ENCODE results near the gene PXMP4. TPM values are rescaled to one million over a fixed set of nuclear protein-coding genes. Genes with fewer than 3 reads are reported as not detected.
A peak's percentile ranks its signal among the peaks of the same experiment; 100 is the strongest.

Gene PXMP4
- total RNA-seq, 1 experiment from 2014 or later = 3.3 TPM

DNA sequence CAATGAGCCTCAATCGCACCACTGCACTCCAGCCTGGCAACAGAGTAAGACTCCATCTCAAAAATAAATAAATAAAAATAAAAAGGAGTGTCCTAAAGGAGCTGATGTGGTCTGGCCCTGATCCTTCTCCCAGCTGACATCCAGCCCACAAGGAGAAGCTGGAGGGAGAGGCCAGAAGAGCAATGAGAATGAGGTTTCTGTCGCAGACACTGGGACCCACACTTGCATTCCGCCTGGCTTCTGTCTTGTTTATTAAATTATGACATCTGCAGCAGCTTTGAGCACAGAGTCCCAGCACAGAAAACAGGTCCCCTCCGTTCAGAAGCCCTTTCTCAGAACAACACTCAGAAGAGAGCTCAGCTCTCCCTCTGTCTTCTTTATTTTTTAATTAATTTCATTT, 23.7 kb downstream of the PXMP4 start:
- Mint-ChIP-seq H3K4me3 (no peak overlapping the region), H3K36me3 (peaks cover 15% of the 10 kb centered on the region), H3K27ac (no peak overlapping the region), H3K9me3 (peaks cover 11% of the 10 kb centered on the region), H3K27me3 (ENCODE audit: low read depth) (peaks cover 5% of the 10 kb centered on the region), H3K4me1 (peaks cover 14% of the 10 kb centered on the region)
- CTCF ChIA-PET = no interaction called here
- no peak for DNase-seq (ENCODE audit: low spot score)
- ATAC-seq = no peak
- POLR2A ChIA-PET = no interaction called here
- TF ChIP-seq, protein P1, sequence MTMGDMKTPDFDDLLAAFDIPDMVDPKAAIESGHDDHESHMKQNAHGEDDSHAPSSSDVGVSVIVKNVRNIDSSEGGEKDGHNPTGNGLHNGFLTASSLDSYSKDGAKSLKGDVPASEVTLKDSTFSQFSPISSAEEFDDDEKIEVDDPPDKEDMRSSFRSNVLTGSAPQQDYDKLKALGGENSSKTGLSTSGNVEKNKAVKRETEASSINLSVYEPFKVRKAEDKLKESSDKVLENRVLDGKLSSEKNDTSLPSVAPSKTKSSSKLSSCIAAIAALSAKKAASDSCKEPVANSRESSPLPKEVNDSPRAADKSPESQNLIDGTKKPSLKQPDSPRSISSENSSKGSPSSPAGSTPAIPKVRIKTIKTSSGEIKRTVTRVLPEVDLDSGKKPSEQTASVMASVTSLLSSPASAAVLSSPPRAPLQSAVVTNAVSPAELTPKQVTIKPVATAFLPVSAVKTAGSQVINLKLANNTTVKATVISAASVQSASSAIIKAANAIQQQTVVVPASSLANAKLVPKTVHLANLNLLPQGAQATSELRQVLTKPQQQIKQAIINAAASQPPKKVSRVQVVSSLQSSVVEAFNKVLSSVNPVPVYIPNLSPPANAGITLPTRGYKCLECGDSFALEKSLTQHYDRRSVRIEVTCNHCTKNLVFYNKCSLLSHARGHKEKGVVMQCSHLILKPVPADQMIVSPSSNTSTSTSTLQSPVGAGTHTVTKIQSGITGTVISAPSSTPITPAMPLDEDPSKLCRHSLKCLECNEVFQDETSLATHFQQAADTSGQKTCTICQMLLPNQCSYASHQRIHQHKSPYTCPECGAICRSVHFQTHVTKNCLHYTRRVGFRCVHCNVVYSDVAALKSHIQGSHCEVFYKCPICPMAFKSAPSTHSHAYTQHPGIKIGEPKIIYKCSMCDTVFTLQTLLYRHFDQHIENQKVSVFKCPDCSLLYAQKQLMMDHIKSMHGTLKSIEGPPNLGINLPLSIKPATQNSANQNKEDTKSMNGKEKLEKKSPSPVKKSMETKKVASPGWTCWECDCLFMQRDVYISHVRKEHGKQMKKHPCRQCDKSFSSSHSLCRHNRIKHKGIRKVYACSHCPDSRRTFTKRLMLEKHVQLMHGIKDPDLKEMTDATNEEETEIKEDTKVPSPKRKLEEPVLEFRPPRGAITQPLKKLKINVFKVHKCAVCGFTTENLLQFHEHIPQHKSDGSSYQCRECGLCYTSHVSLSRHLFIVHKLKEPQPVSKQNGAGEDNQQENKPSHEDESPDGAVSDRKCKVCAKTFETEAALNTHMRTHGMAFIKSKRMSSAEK (CRISPR knock-in tag; IDR thresholded peaks at IDR 0.05; ENCODE audit: borderline replicate concordance) = no peak
- TF ChIP-seq ZNF121 (CRISPR knock-in tag; IDR thresholded peaks at IDR 0.05) = no peak

DNA sequence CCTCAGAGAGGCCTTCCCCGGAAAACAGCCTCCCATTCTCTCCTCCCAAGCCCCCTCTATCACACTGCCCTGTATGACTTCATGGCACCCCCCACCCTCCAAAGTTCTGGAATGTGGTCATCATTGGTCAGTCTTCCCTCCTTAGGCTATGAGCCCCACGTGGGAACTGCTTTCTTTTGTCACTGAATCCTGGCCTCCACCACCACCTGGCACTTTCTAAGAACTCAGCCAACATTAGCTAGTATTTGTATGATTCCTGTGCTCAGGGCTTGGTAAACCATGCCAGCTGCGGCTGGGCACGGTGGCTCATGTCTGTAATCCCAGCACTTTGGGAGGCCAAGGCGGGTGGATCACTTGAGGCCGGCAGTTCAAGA, 25.5 kb downstream of the PXMP4 start:
- Mint-ChIP-seq H3K36me3 (peaks cover 11% of the 10 kb centered on the region), H3K4me1 (peaks cover 17% of the 10 kb centered on the region), H3K4me3 (no peak overlapping the region), H3K9me3 (peaks cover 11% of the 10 kb centered on the region), H3K27ac (peak overlapping the region; percentile 42; the same call in 1 of the 2 replicates), H3K27me3 (ENCODE audit: low read depth) (peaks cover 14% of the 10 kb centered on the region)
- ATAC-seq (no peak), DNase-seq (ENCODE audit: low spot score) (no peak)
- ChIA-PET CTCF (interaction anchor here (0.8 to 1.0 kb wide), 3 partner anchors 9 to 38 kb away, joined by 4 to 6 read pairs (median 4); partner anchors contain the start of gene ZNF341), POLR2A (interaction anchor here (0.6 to 0.7 kb wide), 2 partner anchors 22 to 237 kb away, joined by 3 read pairs; no protein-coding TSS in a partner anchor)
- TF ChIP-seq, protein P2, sequence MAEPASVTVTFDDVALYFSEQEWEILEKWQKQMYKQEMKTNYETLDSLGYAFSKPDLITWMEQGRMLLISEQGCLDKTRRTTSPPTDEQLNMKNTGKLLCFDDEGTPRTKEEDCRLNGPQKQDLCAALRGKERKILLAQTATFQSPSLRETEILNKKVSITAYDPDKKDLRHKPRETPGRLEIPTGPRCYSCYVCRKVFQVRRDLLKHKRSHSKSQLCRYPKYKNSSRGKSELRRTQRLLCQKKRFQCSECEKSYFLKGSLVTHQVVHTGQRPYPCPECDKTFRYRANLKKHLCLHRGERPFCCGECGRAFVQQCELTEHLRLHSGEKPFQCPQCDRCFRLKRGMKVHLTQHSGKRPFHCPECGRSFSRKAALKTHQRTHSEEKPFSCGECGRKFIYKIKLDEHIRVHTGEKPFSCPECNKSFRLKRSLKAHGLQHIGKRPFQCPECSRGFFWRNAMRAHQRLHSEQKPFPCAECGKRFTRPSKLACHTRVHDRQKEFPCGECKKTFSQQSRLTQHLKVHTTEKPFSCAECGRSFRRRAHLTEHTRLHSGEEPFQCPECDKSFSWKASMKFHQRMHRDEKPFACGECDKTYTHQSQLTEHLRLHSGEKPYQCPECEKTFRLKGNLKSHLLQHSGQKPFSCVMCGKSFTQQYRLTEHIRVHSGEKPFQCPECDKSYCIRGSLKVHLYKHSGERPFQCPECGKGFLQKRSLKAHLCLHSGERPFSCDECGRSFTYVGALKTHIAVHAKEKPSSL (CRISPR knock-in tag; conservative IDR thresholded peaks at IDR 0.05) = no peak
- TF ChIP-seq, protein P3, sequence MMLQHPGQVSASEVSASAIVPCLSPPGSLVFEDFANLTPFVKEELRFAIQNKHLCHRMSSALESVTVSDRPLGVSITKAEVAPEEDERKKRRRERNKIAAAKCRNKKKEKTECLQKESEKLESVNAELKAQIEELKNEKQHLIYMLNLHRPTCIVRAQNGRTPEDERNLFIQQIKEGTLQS (CRISPR knock-in tag; conservative IDR thresholded peaks at IDR 0.05) = no peak
- no peak for TF ChIP-seq ZNF423 (CRISPR knock-in tag; IDR thresholded peaks at IDR 0.05)

DNA sequence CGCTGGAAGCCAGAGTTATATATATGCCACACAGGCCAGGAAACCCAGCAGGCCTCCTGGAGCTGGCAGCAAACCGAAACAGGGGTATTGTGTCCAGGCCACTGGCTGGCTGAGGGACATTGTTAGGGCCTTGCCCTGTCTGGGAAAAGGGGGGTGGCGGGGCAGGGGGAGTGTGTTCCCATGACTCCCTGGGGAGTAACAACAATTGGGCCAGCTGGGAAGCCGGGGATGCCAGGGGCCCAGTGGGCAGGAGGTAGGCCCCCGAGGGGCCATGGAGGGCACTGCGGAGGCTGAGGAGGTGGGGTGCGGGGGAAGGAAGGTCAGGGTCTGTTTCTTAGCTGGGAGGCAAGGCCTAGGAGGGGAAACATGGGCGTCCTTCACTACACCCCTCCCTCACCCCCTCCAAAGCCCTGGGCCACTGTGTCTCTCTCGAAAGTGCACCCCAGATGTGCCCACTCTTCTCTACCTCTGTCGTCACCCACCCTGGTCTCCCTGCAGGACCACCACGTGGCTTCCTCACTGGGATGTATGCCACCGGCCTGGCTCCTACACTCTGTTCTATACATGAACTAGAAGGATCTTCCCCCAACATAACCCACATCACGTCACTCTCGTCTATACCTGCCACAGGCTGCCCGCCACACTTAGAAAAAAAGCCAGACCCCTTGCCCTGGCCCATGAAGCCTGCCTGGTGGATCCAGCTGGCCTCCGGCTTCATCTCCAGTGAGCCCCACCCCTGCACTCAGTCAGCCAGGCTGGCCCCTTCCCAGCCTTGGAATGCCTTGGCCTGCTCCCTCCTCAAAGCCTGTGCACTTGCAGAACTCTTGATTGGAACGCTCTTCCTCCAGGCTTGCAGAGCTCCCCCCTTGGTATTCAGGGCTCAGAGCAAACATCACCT, 26.1 kb downstream of the PXMP4 start:
- TF ChIP-seq ZNF121 (CRISPR knock-in tag; IDR thresholded peaks at IDR 0.05) (no peak), HMGA2 (CRISPR knock-in tag; IDR thresholded peaks at IDR 0.05) (no peak), ZNF423 (CRISPR knock-in tag; IDR thresholded peaks at IDR 0.05) (peak; percentile 72), NFYB (CRISPR knock-in tag; conservative IDR thresholded peaks at IDR 0.05; ENCODE audit: low read depth) (no peak)
- TF ChIP-seq, protein P4, sequence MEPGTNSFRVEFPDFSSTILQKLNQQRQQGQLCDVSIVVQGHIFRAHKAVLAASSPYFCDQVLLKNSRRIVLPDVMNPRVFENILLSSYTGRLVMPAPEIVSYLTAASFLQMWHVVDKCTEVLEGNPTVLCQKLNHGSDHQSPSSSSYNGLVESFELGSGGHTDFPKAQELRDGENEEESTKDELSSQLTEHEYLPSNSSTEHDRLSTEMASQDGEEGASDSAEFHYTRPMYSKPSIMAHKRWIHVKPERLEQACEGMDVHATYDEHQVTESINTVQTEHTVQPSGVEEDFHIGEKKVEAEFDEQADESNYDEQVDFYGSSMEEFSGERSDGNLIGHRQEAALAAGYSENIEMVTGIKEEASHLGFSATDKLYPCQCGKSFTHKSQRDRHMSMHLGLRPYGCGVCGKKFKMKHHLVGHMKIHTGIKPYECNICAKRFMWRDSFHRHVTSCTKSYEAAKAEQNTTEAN (CRISPR knock-in tag; IDR thresholded peaks at IDR 0.05) = no peak
- TF ChIP-seq, protein P5, sequence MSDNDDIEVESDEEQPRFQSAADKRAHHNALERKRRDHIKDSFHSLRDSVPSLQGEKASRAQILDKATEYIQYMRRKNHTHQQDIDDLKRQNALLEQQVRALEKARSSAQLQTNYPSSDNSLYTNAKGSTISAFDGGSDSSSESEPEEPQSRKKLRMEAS (CRISPR knock-in tag; IDR thresholded peaks at IDR 0.05) = no peak
- POLR2A ChIA-PET = interaction anchor here (0.7 to 0.9 kb wide), 2 partner anchors 21 to 31 kb away, joined by 3 to 4 read pairs; no protein-coding TSS in a partner anchor
- Mint-ChIP-seq H3K36me3 (peaks cover 11% of the 10 kb centered on the region), H3K4me3 (no peak overlapping the region), H3K9me3 (peaks cover 11% of the 10 kb centered on the region), H3K27me3 (ENCODE audit: low read depth) (peaks cover 20% of the 10 kb centered on the region), H3K27ac (peak overlapping the region; percentile 42; the same call in 1 of the 2 replicates), H3K4me1 (peaks cover 17% of the 10 kb centered on the region)
- CTCF ChIA-PET = interaction anchor here (0.8 to 1.4 kb wide), 3 partner anchors 26 to 38 kb away, joined by 3 to 6 read pairs (median 3); partner anchors contain the start of gene ZNF341
- DNase-seq (ENCODE audit: low spot score) = peak; percentile 30
- peak; percentile 73 for ATAC-seq

Data from WTC11 (cell line).